NB4 (cell line): ENCODE measurements around the gene DUOX1.
A peak's percentile ranks its signal among the peaks of the same experiment; 100 is the strongest.
"Not testable (repeated sequence)": the region's sequence is repeated elsewhere in the genome, so short reads cannot be mapped to it uniquely, and the experiment has no call there.

Source experiments
- DNase-seq: peaks from one replicate; pipeline ENCODE4 v3.0.0; 2010; ENCODE audit warnings: low read depth
- H3K4me3 ChIP-seq: one replicate; pipeline ENCODE4 v1.5.1; 2011; ENCODE audit warnings: mild to moderate bottlenecking, low read depth, low read length, moderate library complexity
- MYC ChIP-seq: IDR thresholded peaks from 2 replicates; pipeline ENCODE4 v1.6.1; 2011; ENCODE audit warnings: low read depth, low read length
- POLR2A ChIP-seq: IDR thresholded peaks from 2 replicates; pipeline ENCODE4 v1.6.1; 2011; ENCODE audit warnings: mild to moderate bottlenecking; ENCODE audit not compliant: insufficient read length; ENCODE audit errors: extremely low read depth
- TF ChIP-seq, protein P1 (sequence below): IDR thresholded peaks from one replicate; pipeline ENCODE4 v1.5.1; 2012; ENCODE audit warnings: low read depth, low read length
- TF ChIP-seq, protein P2 (sequence below): IDR thresholded peaks from 2 replicates; pipeline ENCODE4 v1.6.1; 2011; ENCODE audit warnings: low read depth, low read length

Gene DUOX1

DNA sequence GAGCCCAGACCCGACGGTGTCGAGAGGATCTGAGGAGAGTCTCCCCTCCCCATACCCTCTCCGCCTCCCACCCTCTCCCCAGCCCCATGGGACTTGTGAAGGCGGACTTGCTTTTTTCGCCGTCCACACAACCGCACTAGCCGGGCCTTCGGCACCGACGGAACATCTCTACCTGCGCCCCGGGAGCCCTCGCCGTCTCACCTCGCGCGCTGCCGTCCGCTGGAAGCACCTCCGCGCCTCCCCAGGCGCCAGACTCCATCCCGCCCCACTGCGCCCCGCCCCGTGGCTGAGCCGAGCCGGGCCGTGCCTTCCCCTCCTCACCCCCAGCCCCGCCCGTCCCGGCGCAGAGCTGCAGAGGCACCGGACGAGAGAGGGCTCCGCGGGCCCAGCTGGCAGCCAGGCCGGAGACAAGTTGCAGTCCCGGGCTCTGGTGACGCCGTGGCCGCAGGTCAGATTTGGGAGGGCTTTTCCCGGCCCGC is at the start of gene DUOX1, which contains the start of gene DUOXA1:
DUOX1 (plus strand) TSS at position 344 of the 479 bp plus-strand sequence. CDS start 1,973 bp downstream, outside the sequence.
DUOXA1 (minus strand) TSS at position 229 of the 479 bp plus-strand sequence. CDS start 6,865 bp downstream, outside the sequence.
- no peak within 1 kb of the TSS for H3K4me3 ChIP-seq

DNA sequence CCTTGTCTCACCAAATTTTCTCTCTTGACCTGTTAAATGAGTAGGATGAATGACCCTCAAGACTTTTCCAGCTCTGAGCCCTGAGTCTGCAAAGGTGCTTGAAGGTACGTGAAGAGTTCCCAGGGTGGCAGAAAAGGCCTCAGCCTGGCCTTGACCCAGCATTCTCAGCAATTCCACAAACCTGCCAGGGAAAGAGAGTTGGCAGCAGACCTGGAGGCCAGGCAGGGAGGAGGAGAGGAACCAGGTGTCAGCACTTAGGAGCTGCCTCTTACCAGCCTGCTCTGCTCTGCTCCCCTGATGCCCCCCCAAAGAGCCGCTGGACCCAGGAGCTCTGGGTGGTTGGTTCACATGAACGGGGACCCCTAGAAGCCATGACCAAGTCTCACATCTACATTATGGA is 49.2 kb upstream of the DUOX1 start:
- DNase-seq, H3K4me3 ChIP-seq: not testable (repeated sequence)

More for the DNA sequence above, at the start of gene DUOX1, which contains the start of gene DUOXA1:
- DNase-seq, result no peak
- TF ChIP-seq, protein P1, sequence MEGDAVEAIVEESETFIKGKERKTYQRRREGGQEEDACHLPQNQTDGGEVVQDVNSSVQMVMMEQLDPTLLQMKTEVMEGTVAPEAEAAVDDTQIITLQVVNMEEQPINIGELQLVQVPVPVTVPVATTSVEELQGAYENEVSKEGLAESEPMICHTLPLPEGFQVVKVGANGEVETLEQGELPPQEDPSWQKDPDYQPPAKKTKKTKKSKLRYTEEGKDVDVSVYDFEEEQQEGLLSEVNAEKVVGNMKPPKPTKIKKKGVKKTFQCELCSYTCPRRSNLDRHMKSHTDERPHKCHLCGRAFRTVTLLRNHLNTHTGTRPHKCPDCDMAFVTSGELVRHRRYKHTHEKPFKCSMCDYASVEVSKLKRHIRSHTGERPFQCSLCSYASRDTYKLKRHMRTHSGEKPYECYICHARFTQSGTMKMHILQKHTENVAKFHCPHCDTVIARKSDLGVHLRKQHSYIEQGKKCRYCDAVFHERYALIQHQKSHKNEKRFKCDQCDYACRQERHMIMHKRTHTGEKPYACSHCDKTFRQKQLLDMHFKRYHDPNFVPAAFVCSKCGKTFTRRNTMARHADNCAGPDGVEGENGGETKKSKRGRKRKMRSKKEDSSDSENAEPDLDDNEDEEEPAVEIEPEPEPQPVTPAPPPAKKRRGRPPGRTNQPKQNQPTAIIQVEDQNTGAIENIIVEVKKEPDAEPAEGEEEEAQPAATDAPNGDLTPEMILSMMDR, result no peak
- TF ChIP-seq, protein P2, sequence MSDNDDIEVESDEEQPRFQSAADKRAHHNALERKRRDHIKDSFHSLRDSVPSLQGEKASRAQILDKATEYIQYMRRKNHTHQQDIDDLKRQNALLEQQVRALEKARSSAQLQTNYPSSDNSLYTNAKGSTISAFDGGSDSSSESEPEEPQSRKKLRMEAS, result no peak
- TF ChIP-seq POLR2A (no peak), MYC (no peak)

GRCh38 chr15:45082412-45082811 is 47.4 kb upstream of the DUOX1 start:
- not testable (repeated sequence) for DNase-seq, H3K4me3 ChIP-seq

- no peak overlapping the region for H3K4me3 ChIP-seq
- TF ChIP-seq, protein P2, result no peak
- no peak for TF ChIP-seq MYC
- TF ChIP-seq POLR2A, result no peak
- TF ChIP-seq, protein P1, result no peak
- no peak for DNase-seq
Measured at GRCh38 chr15:45083223-45083622, 46.6 kb upstream of the DUOX1 start.

DNA sequence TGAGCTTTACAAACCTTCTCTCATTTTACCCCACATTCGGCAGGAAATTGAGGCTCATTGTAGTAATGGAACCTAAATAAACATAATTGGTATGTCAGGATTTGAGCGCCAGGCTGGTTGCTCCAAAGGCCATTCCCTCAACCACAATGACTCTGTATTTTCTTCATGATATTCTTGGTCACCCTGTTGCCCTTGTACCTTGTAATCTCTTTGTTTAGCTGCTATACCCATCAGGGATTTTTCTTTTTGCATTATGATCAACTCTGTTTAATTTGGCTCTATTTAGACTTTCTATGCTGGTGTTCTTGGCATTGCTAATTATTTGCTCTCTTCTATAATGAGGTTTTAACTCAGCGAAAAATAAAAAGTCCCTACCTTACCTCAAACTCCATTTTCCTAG is 45.6 kb upstream of the DUOX1 start:
- H3K4me3 ChIP-seq, result no peak overlapping the region
- TF ChIP-seq MYC, result no peak
- TF ChIP-seq POLR2A, result no peak
- TF ChIP-seq, protein P1, result no peak
- TF ChIP-seq, protein P2, result no peak
- DNase-seq, result no peak

- DNase-seq, result peak; percentile 15
- TF ChIP-seq, protein P1, result peak; percentile 47
- TF ChIP-seq, protein P2, result no peak
- no peak for TF ChIP-seq POLR2A
- no peak overlapping the region for H3K4me3 ChIP-seq
Measured at GRCh38 chr15:45087513-45087912, 42.3 kb upstream of the DUOX1 start.
